Erythroblast (primary cell): ENCODE results near the gene PRKX.

Experiments
- GATA1 ChIP-seq: IDR thresholded peaks from 2 replicates; pipeline ENCODE4 v1.6.1; 2011; ENCODE audit warnings: low read depth, mild to moderate bottlenecking, control low read depth, low read length, moderate library complexity
- POLR2A ChIP-seq: IDR thresholded peaks from 2 replicates; pipeline ENCODE4 v1.6.1; 2011; ENCODE audit warnings: mild to moderate bottlenecking, low read length

GRCh38 chrX:3598709-3599108 lies 114.7 kb downstream of the PRKX start:
- TF ChIP-seq POLR2A (no peak), GATA1 (no peak)
